Liver (tissue), 9 donors: ENCODE data around the gene ABITRAM. TPM values are rescaled to one million over a fixed set of nuclear protein-coding genes. Genes with fewer than 3 reads are reported as not detected.
A peak's percentile ranks its signal among the peaks of the same experiment; 100 is the strongest.
"Not testable (repeated sequence)": the region's sequence is repeated elsewhere in the genome, so short reads cannot be mapped to it uniquely, and the experiment has no call there.

Experiments
- DNase-seq: peaks from one replicate; pipeline ENCODE4 v3.0.0-alpha.2; 2017; ENCODE audit warnings: low spot score
- H3K27ac ChIP-seq, 2 donors: one replicate each; pipeline ENCODE4 v1.7.0; 2013; ENCODE audit warnings: inconsistent platforms in 2 of 2, low read length in 2 of 2, control low read depth in 1 of 2, low read depth in 1 of 2, mild to moderate bottlenecking in 1 of 2
- H3K27me3 ChIP-seq, 4 donors: one replicate each; pipeline versions ENCODE4 v1.6.1 to v1.7.0; 2013; ENCODE audit warnings: low read length in 3 of 4, inconsistent platforms in 1 of 4, mild to moderate bottlenecking in 1 of 4, moderate library complexity in 1 of 4; ENCODE audit not compliant: control insufficient read depth in 4 of 4, insufficient read depth in 4 of 4
- H3K36me3 ChIP-seq, 4 donors: one replicate each; pipeline versions ENCODE4 v1.6.1 to v1.7.0; 2013; ENCODE audit warnings: low read length in 3 of 4, mild to moderate bottlenecking in 3 of 4, low read depth in 1 of 4, moderate library complexity in 1 of 4; ENCODE audit not compliant: control insufficient read depth in 4 of 4, insufficient read depth in 3 of 4
- H3K4me1 ChIP-seq, 4 donors: one replicate each; pipeline versions ENCODE4 v1.6.1 to v1.7.0; 2013; ENCODE audit warnings: low read length in 3 of 4, mild to moderate bottlenecking in 3 of 4, moderate library complexity in 1 of 4; ENCODE audit not compliant: control insufficient read depth in 4 of 4, insufficient read depth in 4 of 4
- H3K4me3 ChIP-seq, 3 donors: one replicate each; pipeline versions ENCODE4 v1.6.1 to v1.7.0; 2013; ENCODE audit warnings: low read length in 3 of 3, control low read depth in 1 of 3, low read depth in 1 of 3, mild to moderate bottlenecking in 1 of 3
- H3K9ac ChIP-seq, 2 donors: one replicate each; pipeline ENCODE4 v1.7.0; 2013; ENCODE audit warnings: low read length in 2 of 2, mild to moderate bottlenecking in 2 of 2, moderate library complexity in 2 of 2, control low read depth in 1 of 2, low read depth in 1 of 2
- H3K9me3 ChIP-seq, 4 donors: one replicate each; pipeline versions ENCODE4 v1.6.1 to v1.7.0; 2013; ENCODE audit warnings: low read length in 3 of 4; ENCODE audit not compliant: control insufficient read depth in 4 of 4
- ATF3 ChIP-seq: IDR thresholded peaks from 2 replicates; pipeline ENCODE4 v1.6.1; 2016; ENCODE audit warnings: antibody characterized with exemption
- CTCF ChIP-seq: fragments of 150-350 bp; IDR thresholded peaks from 2 replicates; pipeline ENCODE4 v1.5.1; 2017; ENCODE audit warnings: improper control_type of control experiment, low read depth, low read length; ENCODE audit not compliant: missing input control
- EGR1 ChIP-seq, 2 donors: IDR thresholded peaks; 2 replicates each; pipeline ENCODE4 v1.6.1; 2016 to 2018; ENCODE audit warnings: antibody characterized with exemption in 2 of 2, low read depth in 2 of 2
- FOXA1 ChIP-seq: IDR thresholded peaks from 2 replicates; pipeline ENCODE4 v1.6.1; 2016; ENCODE audit warnings: antibody characterized with exemption
- FOXA2 ChIP-seq: IDR thresholded peaks from 2 replicates; pipeline ENCODE4 v1.6.1; 2016; ENCODE audit warnings: antibody characterized with exemption
- GABPA ChIP-seq, 2 donors: IDR thresholded peaks in 1 of 2; conservative IDR thresholded peaks in 1 of 2; 2 replicates each; pipeline ENCODE4 v1.6.1; 2016; ENCODE audit warnings: antibody characterized with exemption in 2 of 2, mild to moderate bottlenecking in 1 of 2, moderate library complexity in 1 of 2
- HNF4A ChIP-seq, 2 donors: conservative IDR thresholded peaks; 2 replicates each; pipeline ENCODE4 v1.6.1; 2016; ENCODE audit warnings: antibody characterized with exemption in 2 of 2, mild to moderate bottlenecking in 2 of 2
- HNF4G ChIP-seq: IDR thresholded peaks from 2 replicates; pipeline ENCODE4 v1.6.1; 2016; ENCODE audit warnings: antibody characterized with exemption
- JUND ChIP-seq, 2 donors: IDR thresholded peaks; 2 replicates each; pipeline ENCODE4 v1.6.1; 2016; ENCODE audit warnings: antibody characterized with exemption in 2 of 2
- MAX ChIP-seq: IDR thresholded peaks from 2 replicates; pipeline ENCODE4 v1.6.1; 2016; ENCODE audit warnings: antibody characterized with exemption
- NR2F2 ChIP-seq: IDR thresholded peaks from 2 replicates; pipeline ENCODE4 v1.6.1; 2016; ENCODE audit warnings: antibody characterized with exemption
- RAD21 ChIP-seq, 2 donors: IDR thresholded peaks; 2 replicates each; pipeline ENCODE4 v1.6.1; 2016; ENCODE audit warnings: antibody characterized with exemption in 2 of 2, mild to moderate bottlenecking in 2 of 2
- REST ChIP-seq: IDR thresholded peaks from 2 replicates; pipeline ENCODE4 v1.6.1; 2016; ENCODE audit warnings: antibody characterized with exemption, mild to moderate bottlenecking
- RXRA ChIP-seq, 2 donors: IDR thresholded peaks; 2 replicates each; pipeline ENCODE4 v1.6.1; 2017 to 2018; ENCODE audit warnings: antibody characterized with exemption in 2 of 2, mild to moderate bottlenecking in 1 of 2
- SP1 ChIP-seq: IDR thresholded peaks from 2 replicates; pipeline ENCODE4 v1.6.1; 2018; ENCODE audit warnings: antibody characterized with exemption, mild to moderate bottlenecking
- TAF1 ChIP-seq: conservative IDR thresholded peaks from 2 replicates; pipeline ENCODE4 v1.6.1; 2016; ENCODE audit warnings: antibody characterized with exemption, mild to moderate bottlenecking
- YY1 ChIP-seq: IDR thresholded peaks from 2 replicates; pipeline ENCODE4 v1.6.1; 2016; ENCODE audit warnings: antibody characterized with exemption, mild to moderate bottlenecking
- ZBTB33 ChIP-seq: IDR thresholded peaks from 2 replicates; pipeline ENCODE4 v1.6.1; 2016; ENCODE audit warnings: antibody characterized with exemption
- WGBS: extraction: QIAGEN DNeasy Blood & Tissue Kit; methylation state at CpG from one replicate; pipeline ENCODE4 v1.1.7; 2013; 5-methylcytosine and 5-hydroxymethylcytosine counted together
- polyA plus RNA-seq, 2 donors: library from polyadenylated mRNA; stranded (reverse) in 1 of 2; unstranded in 1 of 2; fragments of 200-250 nt in 1 of 2; fragments of >200 nt in 1 of 2; fragmentation: Nextera tagmentation in 1 of 2; extraction: Ambion mirVana in 1 of 2; gene quantifications; one replicate each; pipeline versions ENCODE4 v1.2.1 to v1.2.3, GENCODE V29; 2013 to 2015
- total RNA-seq, 2 donors: library from RNA; depleted of rRNA; stranded (reverse); fragments of >200 nt; gene quantifications; one replicate each; pipeline ENCODE4 v1.2.3, GENCODE V29; 2014
- donor health status: healthy.
- donor health status: healthy.
- donor health status: healthy.
- donor health status: healthy.
- donor health status: healthy.

The ABITRAM gene
- total and polyA plus RNA-seq, 4 donors: 3.5 to 8.2 (median 5.5) TPM

GRCh38 chr9:108919517-108919916, 14.7 kb upstream of the ABITRAM start:
- DNase-seq: no peak
- Histone ChIP-seq H3K27ac (no peak overlapping the region), H3K9ac (no peak overlapping the region), H3K4me1 (peaks cover 0 to 5% (median 1%) of the 10 kb centered on the region in 4 donors), H3K36me3 (peaks cover 9 to 40% (median 33%) of the 10 kb centered on the region in 4 donors), H3K27me3 (no peaks in the 10 kb centered on the region), H3K9me3 (no peaks in the 10 kb centered on the region), H3K4me3 (no peak overlapping the region)
- 53% methylated on average over 6 of the region's 6 CpGs for WGBS
- TF ChIP-seq TAF1 (no peak), NR2F2 (no peak), RXRA (IDR thresholded peaks at IDR 0.05) (peak; percentile 50 to 80), SP1 (peak; percentile 59), RAD21 (IDR thresholded peaks at IDR 0.05) (peak; percentile 27 to 44), ATF3 (peak; percentile 27), ZBTB33 (no peak), HNF4G (no peak), EGR1 (IDR thresholded peaks at IDR 0.05; ENCODE audit: low read depth in 2 of 2) (no peak), REST (peak; percentile 31), CTCF (no peak), MAX (peak; percentile 61), YY1 (peak; percentile 68), HNF4A (conservative IDR thresholded peaks at IDR 0.05) (peak; percentile 74 to 84), JUND (IDR thresholded peaks at IDR 0.05) (peak; percentile 43 to 68), GABPA (IDR thresholded peaks at IDR 0.05 in 1 of 2, conservative IDR thresholded peaks at IDR 0.05 in 1 of 2) (no peak), FOXA1 (peak; percentile 58), FOXA2 (peak; percentile 72)

GRCh38 chr9:108920401-108920800, 13.8 kb upstream of the ABITRAM start:
- not testable (repeated sequence) for H3K27me3 ChIP-seq, H3K4me1 ChIP-seq, H3K9me3 ChIP-seq, H3K9ac ChIP-seq, H3K4me3 ChIP-seq, DNase-seq, H3K27ac ChIP-seq
- 93% methylated on average over 1 of the region's 1 CpG for WGBS
- peaks cover 6 to 47% (median 34%) of the 10 kb centered on the region in 4 donors for H3K36me3 ChIP-seq
